OCI-LY3 (cell line): ENCODE results near the gene EHBP1.

Source experiments
- EZH2phosphoT487 ChIP-seq: fragments of 200-600 bp; shearing (Covaris generic); IDR thresholded peaks from 2 replicates; pipeline ENCODE4 v1.6.1; 2018; ENCODE audit warnings: antibody characterized with exemption, mixed run types, low read depth
- TF ChIP-seq, protein P1 (sequence below): fragments of 200-600, 300-600 bp; sonication (generic); IDR thresholded peaks from 2 replicates; pipeline ENCODE4 v1.5.1; 2014; ENCODE audit warnings: antibody characterized with exemption, low read length, low read depth

DNA sequence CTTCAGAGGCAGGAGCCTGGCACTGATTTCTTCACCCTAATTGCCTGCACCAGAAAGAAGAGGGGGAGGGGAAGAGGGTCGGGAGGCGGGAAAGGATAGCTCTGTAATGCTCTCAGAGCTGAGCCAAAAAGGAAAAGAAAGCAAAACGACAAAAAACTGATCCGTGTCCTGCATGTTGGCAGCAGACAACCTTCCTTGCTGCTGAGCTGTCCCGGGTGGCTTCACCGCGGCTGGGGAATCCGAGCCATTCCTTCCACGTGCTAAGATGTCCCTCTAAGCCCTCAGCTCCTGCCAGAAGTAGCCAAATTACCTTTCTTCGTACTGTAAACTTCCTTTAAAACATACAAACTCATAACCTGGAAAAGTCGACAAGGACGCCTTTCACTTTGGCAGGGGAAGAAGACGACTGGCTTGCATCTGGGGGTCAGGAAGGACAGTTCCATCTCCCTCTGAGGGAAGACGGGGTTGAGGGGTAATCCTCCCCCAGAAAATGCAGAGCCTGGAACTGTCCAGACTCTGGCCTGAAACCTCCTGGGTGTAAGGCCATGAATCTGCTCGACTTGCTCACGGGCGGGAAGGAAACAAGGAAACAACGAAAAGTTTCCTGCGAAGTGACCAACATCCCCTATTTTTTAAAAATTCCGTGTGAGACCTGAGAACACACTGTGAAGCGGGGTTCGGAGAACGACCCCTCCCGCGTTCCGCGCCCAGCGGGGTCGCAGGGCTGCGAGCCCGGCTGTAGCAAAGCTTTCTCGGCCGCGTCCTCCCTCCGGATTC, 352.8 kb downstream of the EHBP1 start:
- TF ChIP-seq, protein P1, sequence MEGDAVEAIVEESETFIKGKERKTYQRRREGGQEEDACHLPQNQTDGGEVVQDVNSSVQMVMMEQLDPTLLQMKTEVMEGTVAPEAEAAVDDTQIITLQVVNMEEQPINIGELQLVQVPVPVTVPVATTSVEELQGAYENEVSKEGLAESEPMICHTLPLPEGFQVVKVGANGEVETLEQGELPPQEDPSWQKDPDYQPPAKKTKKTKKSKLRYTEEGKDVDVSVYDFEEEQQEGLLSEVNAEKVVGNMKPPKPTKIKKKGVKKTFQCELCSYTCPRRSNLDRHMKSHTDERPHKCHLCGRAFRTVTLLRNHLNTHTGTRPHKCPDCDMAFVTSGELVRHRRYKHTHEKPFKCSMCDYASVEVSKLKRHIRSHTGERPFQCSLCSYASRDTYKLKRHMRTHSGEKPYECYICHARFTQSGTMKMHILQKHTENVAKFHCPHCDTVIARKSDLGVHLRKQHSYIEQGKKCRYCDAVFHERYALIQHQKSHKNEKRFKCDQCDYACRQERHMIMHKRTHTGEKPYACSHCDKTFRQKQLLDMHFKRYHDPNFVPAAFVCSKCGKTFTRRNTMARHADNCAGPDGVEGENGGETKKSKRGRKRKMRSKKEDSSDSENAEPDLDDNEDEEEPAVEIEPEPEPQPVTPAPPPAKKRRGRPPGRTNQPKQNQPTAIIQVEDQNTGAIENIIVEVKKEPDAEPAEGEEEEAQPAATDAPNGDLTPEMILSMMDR = no peak
- no peak for TF ChIP-seq EZH2phosphoT487
